GM12865 (cell line): ENCODE results near the gene MSANTD7.

Source experiments
- DNase-seq: peaks from one replicate; pipeline ENCODE4 v3.0.0; 2010; ENCODE audit warnings: low read depth
- H3K4me3 ChIP-seq: 2 replicates; pipeline ENCODE4 v1.5.1; 2011; ENCODE audit warnings: mild to moderate bottlenecking, low read depth, low read length, control low read depth
- TF ChIP-seq, protein P1 (sequence below): IDR thresholded peaks from 2 replicates; pipeline ENCODE4 v1.5.1; 2011; ENCODE audit warnings: low read length, control low read depth, low read depth, inconsistent platforms; ENCODE audit not compliant: insufficient read depth; ENCODE audit errors: missing control alignments

MSANTD7 gene

DNA sequence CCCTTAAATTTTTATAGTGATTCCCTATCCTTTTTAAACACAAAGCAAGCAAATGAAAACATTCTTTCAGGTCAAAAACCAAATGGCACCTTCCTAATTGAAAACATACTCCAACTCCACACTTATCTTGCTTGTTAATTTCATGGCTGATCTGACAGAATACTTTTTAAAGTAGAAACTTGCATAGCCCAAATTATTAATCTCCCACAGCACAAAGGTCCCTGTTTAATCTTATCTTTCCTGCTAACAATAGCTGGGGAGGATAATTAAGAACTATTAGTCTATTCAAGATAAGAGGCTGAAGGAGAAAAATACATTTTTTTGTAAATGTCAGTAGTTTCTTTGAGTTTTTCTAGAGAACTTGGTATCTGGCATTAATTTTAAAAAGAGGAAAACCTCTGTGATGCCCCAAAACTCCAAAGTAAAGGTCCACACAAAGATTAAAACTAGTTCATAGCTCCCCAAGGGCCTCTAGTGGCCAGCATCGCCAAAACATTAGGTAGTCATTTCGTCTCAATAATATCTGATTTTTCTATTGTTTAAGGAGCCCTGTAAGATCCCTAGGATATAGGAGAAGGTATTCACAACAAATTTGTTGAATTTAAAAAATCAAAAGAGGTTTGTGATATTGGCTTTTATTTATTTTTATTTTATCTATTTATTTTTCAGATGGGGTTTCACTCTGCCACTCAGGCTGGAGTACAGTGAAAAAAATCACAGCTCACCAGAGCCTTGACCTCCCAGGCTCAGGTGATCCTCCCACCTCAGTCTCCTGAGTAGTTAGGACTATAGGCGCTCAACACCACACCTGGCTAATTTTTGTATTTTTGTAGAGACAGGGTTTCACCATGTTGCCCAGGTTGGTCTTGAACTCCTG is 15.0 kb upstream of the MSANTD7 start:
- DNase-seq: peak; percentile 54
- TF ChIP-seq, protein P1, sequence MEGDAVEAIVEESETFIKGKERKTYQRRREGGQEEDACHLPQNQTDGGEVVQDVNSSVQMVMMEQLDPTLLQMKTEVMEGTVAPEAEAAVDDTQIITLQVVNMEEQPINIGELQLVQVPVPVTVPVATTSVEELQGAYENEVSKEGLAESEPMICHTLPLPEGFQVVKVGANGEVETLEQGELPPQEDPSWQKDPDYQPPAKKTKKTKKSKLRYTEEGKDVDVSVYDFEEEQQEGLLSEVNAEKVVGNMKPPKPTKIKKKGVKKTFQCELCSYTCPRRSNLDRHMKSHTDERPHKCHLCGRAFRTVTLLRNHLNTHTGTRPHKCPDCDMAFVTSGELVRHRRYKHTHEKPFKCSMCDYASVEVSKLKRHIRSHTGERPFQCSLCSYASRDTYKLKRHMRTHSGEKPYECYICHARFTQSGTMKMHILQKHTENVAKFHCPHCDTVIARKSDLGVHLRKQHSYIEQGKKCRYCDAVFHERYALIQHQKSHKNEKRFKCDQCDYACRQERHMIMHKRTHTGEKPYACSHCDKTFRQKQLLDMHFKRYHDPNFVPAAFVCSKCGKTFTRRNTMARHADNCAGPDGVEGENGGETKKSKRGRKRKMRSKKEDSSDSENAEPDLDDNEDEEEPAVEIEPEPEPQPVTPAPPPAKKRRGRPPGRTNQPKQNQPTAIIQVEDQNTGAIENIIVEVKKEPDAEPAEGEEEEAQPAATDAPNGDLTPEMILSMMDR: peak; percentile 64
- H3K4me3 ChIP-seq: no peak overlapping the region

DNA sequence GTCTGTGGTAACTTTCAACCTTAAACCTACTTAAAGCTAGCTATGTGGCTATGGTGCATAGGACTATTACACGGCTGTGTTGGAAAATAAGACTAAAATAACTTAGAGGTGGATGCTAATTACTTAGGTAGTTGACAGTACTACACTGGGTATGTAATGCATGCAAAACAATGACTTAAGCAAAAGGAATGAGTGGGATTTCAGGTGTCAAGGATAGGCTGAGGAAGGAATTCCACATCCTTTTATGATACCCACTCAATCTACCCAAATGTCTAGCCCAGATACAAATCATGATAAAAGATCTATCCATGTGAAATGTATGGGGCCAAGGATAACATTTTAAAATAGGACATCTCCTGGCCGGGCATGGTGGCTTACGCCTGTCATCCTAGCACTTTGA is 14.1 kb upstream of the MSANTD7 start:
- TF ChIP-seq, protein P1: no peak
- DNase-seq: no peak
- H3K4me3 ChIP-seq: no peak overlapping the region

DNA sequence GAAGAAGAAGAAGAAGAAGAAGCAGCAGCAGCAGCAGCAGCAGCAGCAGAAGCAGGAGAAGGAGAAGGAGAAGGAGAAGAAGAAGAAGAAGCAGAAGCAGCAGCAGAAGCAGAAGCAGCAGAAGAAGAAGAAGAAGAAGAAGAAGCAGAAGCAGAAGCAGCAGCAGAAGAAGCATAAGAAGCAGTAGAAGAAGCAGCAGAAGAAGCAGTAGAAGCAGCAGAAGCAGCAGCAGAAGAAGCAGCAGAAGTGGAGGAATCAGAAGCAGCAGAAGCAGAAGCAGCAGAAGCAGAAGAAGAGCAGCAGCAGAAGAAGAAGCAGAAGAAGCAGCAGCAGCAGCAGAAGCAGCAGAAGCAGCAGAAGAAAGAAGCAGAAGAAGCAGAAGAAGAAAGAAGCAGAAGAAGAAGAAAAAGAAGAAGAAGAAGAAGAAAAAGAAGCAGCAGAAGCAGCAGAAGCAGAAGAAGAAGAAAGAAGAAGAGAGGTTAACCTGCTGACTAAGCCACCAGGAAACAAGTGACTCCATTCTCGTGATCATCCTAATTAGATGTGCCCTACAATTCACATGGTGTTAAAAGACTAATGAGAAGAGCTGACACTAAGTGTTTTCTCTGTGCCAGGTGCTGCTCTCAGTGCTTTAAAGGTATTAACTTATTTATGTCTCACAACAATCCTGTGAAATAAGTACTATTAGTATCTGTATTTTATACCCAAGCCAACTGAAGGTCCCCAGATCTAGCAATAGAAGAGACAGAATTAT is 11.9 kb upstream of the MSANTD7 start:
- no peak overlapping the region for H3K4me3 ChIP-seq
- DNase-seq: no peak
- TF ChIP-seq, protein P1: no peak

DNA sequence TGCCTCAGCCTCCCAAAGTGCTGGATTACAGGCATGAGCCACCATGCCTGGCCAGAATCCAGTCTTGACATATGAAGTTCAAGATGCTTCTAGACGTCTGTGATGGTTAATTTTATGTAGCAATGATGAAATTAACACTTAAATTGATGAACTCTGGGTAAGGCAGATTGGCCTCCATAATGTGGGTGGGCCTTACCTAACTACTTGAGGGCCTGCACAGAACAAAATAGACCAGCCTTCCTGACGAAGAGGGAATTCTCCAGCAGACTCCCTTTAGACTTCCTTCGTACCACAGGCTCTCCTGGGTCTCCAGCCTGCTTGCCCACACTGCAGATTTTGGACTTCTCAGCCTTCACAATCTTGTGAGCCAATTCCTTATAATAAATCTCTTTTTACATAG is 5.0 kb upstream of the MSANTD7 start:
- TF ChIP-seq, protein P1: no peak
- H3K4me3 ChIP-seq: no peak overlapping the region
- no peak for DNase-seq

DNA sequence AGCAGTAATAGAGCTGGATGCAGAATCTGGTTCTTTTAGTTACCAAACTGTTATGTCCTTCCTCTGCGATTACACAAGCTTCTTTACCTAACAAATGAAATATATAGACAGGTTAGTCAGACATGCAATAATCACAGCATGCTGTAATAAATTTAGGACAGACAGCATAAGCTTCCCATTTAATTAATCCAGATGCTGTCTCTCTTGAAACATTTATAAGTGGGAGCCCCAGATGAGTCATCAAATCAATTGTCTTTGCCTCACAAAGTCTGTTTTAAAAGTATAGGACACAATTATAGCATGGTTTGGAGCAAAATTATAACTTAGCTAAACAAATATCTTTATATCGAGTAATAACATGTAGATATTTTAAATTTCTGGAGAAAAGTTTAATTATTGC is 1.9 kb upstream of the MSANTD7 start:
- DNase-seq: no peak
- no peak overlapping the region for H3K4me3 ChIP-seq
- TF ChIP-seq, protein P1: no peak

DNA sequence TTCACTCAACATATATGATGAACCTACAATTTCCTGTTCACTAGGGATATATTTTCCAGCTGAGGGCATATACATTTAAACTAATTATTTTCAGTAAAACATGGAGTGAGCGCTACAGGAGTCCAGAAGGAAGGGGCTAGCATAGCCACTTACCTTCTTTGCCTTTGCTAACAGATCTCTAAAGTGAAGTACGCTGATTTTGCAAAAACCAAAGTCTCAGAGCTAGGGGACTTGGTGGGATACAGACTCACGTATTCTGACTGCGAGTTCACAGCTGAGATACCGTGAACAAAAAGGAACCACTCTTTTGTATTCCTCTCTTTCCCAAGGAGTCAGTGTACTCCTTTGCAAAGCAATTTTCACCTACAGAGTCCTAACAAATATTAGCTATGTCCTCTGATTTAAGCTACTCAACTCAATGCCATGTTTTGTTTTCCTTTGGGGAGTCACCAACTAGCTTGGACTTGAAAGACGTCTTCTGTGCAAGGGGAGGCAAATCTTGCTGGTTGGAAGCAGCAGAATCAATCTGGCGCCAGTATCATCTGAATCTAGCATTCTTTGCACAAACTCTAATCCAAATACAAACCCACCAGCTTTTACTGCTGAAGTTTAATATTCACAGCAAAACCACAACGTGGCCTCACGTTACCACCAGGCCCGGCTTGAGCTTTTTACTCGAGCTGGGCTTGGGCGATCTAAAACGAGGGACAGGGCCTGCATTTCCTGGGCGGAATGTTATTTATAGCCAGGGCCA is 926 bp upstream of the MSANTD7 start:
- H3K4me3 ChIP-seq: peak overlapping the region; percentile 91
- TF ChIP-seq, protein P1: no peak
- DNase-seq: no peak
